Stimulated activated CD4-positive, alpha-beta T cell treated with anti-CD3 and anti-CD28 coated beads, TNF-alpha, amount 100 ng/mL, for 4 hours (primary cell): Measurements from ENCODE around the gene SEPTIN1.
A peak's percentile ranks its signal among the peaks of the same experiment; 100 is the strongest.
"Not testable (repeated sequence)": the region's sequence is repeated elsewhere in the genome, so short reads cannot be mapped to it uniquely, and the experiment has no call there.

Source experiments
- DNase-seq, 3 experiments: peaks; one replicate each; pipeline ENCODE4 v3.0.0-alpha.2; 2020; ENCODE audit warnings: low read depth in 3 of 3

The SEPTIN1 gene

GRCh38 chr16:30341971-30342370 lies 40.4 kb downstream of the SEPTIN1 start:
- not testable (repeated sequence) for DNase-seq

DNA sequence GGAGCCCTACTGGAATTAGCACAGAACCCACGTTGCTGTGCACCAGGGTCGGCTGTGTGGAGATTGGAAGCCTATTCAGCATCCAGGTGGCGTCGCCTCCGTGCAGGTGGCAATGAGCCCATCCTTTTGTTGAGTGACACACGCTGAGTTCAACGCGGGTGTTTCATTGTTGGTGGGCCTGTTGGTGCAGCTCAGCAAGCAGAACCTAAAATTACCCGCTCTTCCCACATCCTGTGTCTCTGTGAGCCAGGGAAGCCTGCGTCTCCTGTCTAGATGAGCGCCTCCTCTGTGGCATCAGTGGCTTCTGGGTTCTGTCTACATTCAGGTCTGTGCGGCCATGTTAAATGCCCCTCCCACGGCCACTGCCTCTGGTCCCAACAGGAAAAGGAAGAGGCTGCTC lies 41.7 kb downstream of the SEPTIN1 start:
- no peak for DNase-seq

DNA sequence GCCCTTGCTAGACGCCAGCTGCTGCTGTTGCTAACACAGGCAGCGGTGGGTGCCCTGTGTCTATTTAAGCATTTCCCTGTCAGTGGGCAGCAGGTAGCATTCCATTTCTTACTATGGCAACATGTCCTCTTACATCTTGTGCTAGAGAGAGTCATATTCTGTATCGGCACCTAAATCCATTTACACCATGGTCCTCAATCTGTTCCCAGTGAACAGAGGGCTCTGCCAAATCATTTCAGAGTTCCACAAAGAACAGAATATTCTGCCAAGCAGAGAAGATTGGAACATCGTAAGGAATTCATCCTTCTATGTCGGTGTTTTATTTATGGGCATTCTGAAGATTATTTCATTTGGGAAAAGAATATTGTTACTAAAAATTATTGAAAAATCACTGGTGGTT lies 43.6 kb downstream of the SEPTIN1 start:
- DNase-seq = not testable (repeated sequence)

- not testable (repeated sequence) for DNase-seq
Observed at GRCh38 chr16:30337964-30338357, 44.4 kb downstream of the SEPTIN1 start.

GRCh38 chr16:30335598-30336474 lies 46.5 kb downstream of the SEPTIN1 start:
- no peak for DNase-seq

GRCh38 chr16:30335028-30335597 lies 47.2 kb downstream of the SEPTIN1 start:
- peak; percentile 71 to 74 (median 71) for DNase-seq

DNA sequence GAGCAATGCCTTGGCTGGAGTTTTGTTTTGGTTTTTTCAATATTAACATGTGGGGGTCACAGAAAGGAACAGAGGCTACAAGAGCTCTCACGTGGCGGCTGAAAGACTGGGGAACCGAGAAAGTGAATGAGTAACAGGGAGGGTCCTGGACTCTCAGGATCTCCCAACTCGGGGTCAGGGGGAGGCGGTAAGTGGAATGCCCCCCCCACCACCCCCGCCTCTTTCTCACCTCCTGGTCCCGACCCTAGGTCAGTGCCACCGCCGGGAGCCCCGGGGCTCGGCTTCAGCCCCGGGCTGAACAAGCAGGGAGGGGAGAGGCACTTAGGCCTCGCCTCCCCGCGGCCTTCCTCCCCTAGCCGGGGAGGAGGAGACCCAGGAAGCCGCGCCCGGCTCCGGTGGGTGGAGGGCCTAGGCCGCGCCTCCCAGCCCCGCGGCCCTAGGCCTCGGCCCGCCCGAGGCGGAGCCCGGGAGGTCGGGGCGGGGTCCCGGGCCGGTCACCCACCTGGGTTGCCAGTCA lies 47.8 kb downstream of the SEPTIN1 start:
- DNase-seq = peak; percentile 66 to 76 (median 69)
